ENCODE measurements around the gene LGALS16. TPM values are rescaled to one million over a fixed set of nuclear protein-coding genes. Genes with fewer than 3 reads are reported as not detected.
"Not testable (repeated sequence)": the region's sequence is repeated elsewhere in the genome, so short reads cannot be mapped to it uniquely, and the experiment has no call there.

Gene LGALS16
- total RNA-seq, 1 donor from 2014 or later, result not detected

DNA sequence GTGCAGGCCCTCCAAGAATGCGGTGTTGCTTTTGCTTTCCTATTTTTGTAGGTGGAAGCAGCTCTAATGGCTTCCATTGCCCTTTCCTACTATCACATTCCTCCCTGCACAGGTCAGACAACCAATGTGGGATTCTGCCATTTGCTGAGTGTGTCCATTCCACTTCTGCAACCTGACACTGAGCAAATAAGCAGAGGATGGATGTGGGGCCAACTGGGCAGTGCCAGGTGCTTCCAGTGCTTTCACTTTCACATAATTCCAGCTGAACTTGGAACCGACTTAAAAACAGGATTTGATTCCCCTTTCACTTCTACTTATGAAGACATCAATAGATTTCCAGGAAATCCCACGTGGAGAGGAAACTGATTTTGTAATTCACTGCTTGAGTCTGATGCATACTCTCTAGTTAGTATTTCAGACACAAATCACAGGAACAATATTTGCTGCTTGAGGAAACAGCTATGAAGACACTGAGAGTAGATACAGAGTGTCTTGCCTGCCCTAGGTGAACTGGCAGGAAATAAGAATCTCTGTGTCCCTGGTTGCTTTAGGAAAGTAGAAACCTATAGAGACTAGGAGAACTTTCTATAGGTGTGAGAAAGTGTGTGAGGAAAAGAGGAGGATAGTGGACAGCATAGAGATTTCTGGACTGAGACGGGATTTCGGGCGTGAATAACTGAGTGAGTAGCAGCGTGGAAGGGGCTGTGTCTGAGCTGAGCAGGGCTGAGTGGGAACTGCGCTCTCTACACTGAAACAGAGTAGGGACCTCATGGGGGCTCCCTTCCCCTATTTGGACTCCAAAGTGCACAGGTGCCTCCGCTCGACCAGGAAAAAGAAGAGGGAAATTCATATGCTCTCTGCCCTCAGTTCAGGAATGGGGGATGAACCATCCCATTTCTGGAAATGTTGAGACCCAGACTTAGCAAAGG lies 22.5 kb downstream of the LGALS16 start:
- no peak for DNase-seq (ENCODE audit: extremely low read depth, low read depth, low spot score)

DNA sequence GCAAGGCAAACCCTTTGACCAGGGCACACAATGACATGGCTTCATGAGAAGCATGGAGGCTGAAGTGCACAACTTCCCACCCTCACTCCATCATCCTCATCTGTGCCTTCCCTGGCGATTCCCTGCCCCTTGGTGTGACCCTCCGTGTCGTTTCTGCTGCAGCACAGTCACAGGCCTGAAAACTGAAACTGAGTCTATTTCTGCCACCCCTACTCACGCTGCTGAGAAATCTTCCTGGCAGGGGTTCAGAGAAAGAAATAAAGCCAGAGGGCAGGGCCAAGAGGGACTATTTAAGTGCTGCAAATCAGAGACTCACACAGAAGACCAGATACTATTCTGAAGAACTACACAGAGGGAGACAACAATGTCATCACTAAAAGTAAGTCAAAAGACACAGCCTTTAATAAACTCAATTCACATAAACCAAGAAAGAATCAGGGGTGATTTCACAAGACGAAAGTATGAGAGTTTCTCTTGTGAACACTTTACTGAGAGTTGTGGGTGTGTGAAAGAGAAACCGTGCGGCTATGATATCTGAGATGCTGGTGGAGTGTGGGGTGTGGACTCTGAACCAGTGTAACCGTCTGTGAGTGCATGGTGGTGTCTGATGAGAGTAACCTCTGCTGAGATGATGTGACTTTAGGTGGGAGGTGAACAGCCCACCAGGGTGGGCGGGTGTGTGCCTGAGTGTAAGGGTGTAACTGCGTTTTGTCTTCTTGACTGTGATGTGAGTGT lies 23.5 kb downstream of the LGALS16 start:
- DNase-seq (ENCODE audit: extremely low read depth, low read depth, low spot score), result no peak

DNA sequence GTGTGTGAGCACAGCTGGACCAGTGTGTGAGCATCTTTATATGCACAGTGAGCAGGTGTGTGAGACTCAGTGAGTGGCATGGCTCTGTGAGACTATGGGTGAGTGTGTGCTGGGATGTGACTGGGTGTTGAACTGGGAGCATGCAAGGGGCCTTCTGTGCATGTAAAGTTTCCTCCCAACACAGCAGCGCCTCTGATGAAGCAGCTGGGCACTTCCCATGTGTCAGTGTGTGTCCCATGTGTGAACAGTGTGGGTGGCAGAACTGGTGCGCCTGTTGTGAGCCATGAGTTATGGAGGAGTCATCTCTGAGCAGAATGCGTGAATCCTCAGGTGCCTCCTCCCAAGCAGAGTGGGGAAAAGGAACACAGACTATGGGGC lies 24.1 kb downstream of the LGALS16 start:
- no peak for DNase-seq (ENCODE audit: extremely low read depth, low read depth, low spot score)

DNA sequence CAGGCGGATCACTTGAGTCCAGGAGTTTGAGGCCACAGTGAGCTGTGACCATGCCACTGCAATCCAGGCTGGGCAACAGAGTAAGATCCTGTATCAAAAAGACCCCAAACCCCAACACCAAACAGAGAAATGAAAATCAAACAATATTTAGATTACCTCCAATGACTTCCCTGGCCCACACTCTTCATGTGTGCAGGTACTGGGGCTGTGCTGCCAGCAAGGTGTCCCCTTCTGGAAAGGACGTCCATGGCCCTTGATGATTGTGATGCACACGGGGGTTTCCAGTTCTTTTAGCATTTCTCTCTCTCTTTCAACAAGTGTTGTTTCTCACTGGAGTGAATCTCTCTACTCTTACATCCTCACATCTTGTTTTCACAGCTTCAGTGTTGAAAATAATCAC lies 24.9 kb downstream of the LGALS16 start:
- DNase-seq (ENCODE audit: extremely low read depth, low read depth, low spot score), result no peak

DNA sequence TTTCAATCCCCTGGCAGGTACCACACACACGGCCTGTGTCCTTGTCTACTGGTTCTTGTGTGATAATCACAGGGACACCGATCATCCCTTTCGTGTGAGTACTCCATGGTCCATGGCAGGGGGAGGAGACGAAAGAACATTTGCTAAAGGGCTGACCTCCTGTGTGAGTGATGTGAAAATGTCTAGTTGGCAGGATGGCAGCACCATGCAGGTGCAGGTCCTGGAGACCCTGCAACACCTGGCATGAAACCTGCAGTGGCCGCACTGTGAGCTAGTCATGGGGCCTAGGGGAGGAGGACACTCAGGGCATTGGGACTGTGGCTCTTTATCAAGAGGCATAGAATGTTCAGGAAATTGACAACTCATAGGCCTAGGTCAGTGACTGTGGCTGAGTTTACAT lies 25.7 kb downstream of the LGALS16 start:
- no peak for DNase-seq (ENCODE audit: extremely low read depth, low read depth, low spot score)

DNA sequence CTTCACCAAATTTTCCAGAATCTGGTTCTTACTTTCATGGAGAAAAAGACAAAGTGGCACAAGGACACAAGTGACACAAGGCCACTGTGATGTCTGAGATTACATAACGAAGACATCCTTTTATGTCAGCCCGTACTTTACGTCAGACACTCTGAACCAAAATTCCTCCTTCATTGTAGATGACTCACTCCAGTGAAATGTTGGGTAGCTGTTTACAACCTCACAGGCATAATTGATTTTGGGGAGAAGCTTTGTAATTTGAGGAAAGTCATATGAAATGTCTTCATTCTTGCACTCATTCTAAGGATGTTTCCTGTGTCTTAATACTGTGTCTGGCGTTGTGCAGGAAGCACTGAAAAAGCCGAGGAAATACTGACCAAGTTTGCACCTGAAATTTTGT lies 28.6 kb downstream of the LGALS16 start:
- DNase-seq (ENCODE audit: extremely low read depth, low read depth, low spot score), result no peak

DNA sequence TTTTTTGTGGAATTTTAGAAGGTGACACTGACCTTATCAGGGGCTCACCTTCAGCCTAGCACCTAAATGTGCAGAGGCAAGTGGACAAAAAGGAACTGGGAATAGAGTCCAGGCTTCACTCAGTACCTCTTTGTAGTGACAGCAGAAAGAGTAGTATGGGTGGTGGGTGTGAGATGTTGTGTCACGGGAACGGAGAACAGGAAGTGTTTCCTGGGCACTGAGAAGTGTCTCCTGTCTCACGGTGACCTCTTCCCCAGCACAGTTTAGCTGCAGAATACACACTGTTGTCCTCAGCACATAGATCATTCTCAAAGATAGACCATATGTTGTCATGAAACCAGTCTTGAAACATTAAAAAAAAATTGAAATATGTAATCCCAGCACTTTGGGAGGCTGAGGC lies 31.0 kb downstream of the LGALS16 start:
- DNase-seq (ENCODE audit: extremely low read depth, low read depth, low spot score), result no peak

DNA sequence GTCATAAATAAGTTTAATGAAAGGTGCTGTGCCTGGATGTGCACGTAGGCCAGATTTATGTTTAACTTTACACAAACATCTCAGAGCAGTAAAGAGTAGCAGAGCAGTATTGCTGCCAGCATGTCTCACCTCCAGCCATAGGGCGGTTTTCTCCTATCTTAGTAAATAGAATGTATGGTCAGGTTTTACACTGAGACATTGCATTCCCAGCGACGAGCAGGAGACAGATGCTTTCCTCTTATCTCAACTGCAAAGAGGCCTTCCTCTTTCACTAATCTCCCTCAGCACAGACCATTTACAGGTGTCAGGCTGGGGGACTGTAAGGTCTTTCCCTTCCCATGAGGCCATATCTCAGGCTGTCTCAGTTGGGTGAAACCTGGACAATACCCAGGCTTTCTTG lies 32.9 kb downstream of the LGALS16 start:
- not testable (repeated sequence) for DNase-seq (ENCODE audit: extremely low read depth, low read depth, low spot score)

DNA sequence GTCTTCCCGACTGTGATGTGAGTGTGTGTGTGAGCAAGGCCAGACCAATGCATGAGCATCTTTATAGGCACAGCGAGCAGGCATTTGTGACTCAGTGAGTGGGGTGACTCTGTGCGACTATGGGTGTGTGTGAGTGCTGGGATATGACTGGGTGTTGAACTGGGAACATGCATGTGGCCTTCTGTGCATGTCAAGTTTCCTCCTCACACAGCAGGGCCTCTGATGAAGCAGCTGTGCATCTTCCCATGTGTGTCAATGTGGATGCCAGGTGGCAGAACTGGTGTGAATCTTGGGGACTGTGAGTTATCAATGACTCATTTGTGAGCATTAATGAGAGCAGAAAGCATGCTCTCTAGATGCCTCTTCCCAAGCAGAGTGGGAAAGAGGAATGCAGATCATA lies 36.5 kb downstream of the LGALS16 start:
- no peak for DNase-seq (ENCODE audit: extremely low read depth, low read depth, low spot score)

DNA sequence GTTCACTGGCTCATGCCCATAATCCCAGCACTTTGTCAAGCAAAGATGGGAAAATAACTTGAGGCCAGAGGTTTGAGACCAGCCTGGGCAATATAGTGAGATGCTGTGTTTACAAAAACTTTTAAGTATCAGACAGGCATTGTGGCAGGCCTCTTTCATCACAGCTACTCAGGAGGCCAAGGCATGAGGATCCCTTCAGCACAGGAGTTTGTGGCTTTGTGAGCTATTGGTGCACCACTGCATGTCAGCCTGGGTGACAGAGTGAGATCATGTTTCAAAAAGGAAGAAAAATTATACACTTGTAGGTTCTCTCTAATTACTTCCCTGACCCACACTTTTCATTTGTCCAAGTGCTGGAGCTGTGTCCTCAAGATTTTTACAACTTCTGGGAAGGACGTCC lies 37.1 kb downstream of the LGALS16 start:
- DNase-seq (ENCODE audit: extremely low read depth, low read depth, low spot score), result no peak

DNA sequence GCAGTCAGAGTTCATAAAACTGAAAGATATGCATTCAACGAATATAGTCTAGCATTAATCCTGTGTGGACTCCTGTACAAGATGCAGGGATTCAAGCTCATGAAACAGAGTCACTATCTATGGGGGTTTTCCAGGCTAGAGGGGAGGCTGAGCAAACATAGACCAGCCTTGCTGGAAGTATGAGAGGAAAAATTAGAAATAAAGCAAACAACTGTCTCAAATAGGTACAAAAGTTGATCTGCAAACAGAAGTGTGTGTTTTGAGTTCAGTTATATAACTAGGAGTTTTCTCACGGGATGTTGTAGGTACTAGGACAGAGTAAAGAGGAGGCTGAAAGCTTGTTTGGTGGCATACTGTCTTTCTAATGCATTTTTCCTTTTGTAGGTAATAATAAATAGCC lies 40.0 kb downstream of the LGALS16 start:
- DNase-seq (ENCODE audit: extremely low read depth, low read depth, low spot score), result no peak

DNA sequence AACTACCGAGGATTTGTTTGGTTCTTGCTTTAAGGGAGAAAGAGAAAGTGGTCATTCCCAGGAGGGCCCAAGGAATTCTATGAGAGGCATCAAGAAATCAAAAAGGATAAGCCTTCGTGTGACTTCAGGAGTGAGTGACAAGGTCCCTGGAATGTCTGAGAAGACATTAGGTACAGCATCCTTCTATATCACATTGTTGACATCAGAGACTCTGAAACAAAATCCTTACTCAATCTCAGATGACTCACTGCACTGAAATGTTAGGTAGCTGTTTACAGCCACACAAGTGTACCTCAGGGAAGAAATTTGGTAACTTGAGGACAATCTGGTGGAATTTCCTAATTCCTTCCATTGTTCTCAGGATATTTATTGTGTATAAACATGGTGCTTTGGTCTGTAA lies 40.7 kb downstream of the LGALS16 start:
- no peak for DNase-seq (ENCODE audit: extremely low read depth, low read depth, low spot score)

DNA sequence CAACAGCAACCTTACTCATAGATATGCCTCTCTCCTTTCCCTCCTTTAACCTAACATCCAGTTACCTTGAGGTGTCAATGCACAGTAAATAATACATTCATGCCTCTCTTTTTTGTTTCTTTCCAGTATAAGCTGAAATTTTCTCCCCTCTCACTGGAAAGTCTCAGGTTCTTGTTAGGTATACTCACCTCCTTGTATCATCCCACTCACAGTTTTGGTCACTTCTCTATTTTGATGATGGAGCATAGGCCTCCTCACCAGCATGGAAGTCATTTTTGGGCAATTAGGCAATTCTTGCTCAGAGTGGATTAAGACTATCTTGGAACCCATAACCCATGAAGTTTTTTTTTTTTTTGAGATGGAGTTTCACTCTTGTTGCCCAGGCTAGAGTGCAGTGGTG lies 42.8 kb downstream of the LGALS16 start:
- no peak for DNase-seq (ENCODE audit: extremely low read depth, low read depth, low spot score)

DNA sequence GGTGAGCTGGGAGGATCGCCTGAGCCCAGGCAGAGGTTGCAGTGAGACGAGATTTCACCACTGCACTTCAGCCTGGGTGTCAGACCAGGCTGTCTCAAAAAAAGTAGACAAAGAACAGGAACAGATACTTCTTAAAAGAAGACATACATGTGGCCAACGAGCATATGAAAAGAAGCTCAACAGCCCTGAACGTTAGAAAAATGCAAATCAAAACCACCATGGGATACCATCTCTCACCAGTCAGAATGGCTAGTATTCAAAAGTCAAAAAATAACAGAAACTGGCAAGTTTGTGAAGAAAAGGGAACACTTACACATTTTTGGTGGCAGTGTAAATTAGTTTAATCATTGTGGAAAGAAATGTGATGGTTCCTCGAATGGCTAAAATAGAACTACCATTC lies 45.6 kb downstream of the LGALS16 start:
- DNase-seq (ENCODE audit: extremely low read depth, low read depth, low spot score), result no peak

DNA sequence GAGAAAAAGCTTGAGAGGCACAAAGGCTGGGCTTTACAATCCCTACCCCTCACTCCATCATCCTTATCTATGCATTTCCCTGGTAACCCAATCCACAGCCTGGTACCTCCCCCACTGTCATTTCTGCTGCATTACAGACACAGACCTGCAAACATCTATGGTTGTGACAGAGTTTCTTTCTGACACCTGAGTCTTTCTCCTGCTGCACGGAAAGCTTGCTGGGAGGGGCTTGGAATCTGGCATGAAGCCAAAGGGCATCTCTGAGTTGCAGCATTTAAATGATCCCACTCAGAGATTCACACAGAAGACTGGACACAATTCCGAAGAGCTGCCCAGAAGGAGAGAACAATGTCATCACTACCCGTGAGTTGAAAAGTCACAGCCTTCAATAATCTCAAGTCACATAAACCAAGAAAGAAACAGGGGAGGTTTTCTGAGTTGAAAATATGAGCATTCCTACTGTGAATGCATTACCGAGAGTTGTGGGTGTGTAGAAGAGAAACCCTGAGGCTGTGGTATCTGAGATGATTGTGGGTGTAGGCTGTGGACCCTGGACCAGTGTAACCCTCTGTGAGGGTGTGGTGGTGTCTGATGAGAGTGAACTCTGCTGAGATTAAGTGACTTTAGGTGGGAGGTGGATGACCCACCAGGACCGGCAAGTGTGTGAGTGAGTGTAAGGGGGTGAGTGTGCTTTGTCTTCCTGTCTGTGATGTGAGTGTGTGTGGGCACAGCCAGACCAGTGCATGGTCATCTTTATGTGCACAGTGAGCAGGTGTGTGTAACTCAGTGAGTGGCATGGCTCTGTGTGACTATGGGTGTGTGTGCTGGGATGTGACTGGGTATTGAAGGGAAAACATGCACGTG lies 48.7 kb downstream of the LGALS16 start, which contains the start of gene LGALS14:
TSS of gene LGALS14 (plus strand) at position 301 of the 864 bp plus-strand sequence. CDS start at position 349, 48 bp downstream.
- DNase-seq (ENCODE audit: extremely low read depth, low read depth, low spot score), result no peak

DNA sequence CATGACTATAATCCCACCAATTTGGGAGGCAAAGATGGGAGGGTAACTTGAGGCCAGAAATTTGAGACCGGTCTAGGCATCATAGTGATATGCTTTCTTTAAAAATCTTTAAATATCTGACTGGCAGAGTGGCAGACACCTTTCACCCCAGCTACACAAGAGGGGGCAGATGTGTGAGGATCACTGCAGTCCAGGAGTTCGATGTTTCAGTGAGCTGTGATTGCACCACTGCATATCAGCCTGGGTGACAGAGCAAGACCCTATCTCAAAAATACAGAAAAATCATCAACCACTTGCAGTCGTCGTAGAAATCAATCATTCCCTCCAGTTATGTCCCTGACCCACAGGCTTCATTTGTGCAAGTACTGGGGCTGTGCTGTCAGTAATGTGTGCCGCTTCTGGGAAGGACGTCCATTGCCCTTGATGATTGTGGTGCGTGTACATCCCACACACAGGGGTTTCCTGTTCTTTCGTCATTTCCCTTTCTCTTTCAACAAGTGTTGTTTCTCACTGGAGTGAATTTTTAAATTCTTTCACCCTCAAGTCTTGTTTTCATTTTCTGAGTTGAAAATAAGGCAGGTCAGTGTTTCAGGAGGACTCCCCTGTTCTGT lies 50.0 kb downstream of the LGALS16 start:
- DNase-seq (ENCODE audit: extremely low read depth, low read depth, low spot score), result no peak

DNA sequence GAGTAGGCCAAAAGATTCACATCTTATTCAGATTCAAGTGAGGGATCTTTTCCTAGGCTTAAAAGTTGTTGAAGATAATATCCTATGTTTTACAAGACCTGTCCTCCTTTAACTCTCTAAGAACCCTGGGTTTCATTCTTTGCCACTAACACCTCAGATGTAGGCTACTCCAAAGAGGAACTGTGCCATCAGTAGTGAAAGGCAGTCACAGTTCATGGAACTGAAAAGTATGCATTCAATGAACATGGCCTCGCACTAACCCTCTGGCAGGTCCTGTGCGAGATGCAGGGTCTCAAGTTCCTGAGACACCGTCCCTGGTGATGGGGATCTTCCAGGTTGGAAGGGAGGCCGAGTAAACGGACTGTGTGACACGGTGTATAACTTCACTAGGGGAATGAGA lies 52.9 kb downstream of the LGALS16 start:
- DNase-seq (ENCODE audit: extremely low read depth, low read depth, low spot score), result no peak

DNA sequence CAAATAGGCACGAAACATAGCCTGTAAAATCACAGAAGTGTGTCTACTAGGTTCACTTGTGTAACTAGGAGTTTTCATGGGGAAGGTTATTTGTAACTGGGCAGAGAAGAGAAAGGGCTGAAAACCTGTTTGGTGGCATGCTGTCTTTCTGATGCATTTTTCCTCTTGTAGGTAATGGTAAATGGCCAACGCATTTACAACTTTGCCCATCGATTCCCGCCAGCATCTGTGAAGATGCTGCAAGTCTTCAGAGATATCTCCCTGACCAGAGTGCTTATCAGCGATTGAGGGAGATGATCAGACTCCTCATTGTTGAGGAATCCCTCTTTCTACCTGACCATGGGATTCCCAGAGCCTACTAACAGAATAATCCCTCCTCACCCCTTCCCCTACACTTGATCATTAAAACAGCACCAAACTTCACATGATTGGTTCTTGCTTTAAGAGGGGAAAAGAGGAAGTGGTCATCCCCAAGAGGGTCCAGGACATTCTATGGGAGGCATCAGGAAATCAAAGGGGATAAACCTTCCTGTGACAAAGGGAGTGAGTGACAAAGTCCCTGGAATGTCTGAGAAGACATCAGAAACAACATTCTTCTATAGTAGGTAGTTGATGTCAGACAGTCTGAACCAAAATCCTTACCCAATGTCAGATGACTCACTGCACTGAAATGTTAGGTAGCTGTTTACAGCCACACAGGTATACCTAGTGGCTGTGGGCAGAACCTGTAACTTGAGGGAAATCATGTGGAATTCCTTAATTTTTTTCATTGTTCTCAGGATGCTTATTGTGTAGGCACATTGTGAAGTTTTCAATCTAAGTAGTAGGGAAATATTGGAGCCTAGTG lies 53.5 kb downstream of the LGALS16 start:
- no peak for DNase-seq (ENCODE audit: extremely low read depth, low read depth, low spot score)

Measured in glomerular endothelial cell (primary cell).